ENCODE measurements around the gene SH3RF3. TPM values are rescaled to one million over a fixed set of nuclear protein-coding genes. Genes with fewer than 3 reads are reported as not detected.
A peak's percentile ranks its signal among the peaks of the same experiment; 100 is the strongest.

The SH3RF3 gene
- total RNA-seq, 6 donors from 2014 or later: 4.1 to 21.0 (median 8.0) TPM

GRCh38 chr2:109472331-109472959 is 343.4 kb downstream of the SH3RF3 start:
- WGBS, 2 donors: 67 to 77% methylated on average over 13 to 14 of the region's 14 CpGs
- peak in 1 of 2 donors; percentile 35 for DNase-seq
- H3K27me3 ChIP-seq: no peaks in the 10 kb centered on the region
- no peak for TF ChIP-seq EP300 (IDR thresholded peaks at IDR 0.05)
- TF ChIP-seq POLR2AphosphoS5 (IDR thresholded peaks at IDR 0.05): no peak
- TF ChIP-seq CTCF (IDR thresholded peaks at IDR 0.05): no peak
- TF ChIP-seq POLR2A (IDR thresholded peaks at IDR 0.05): no peak
- H3K4me3 ChIP-seq: no peak overlapping the region
- ATAC-seq (ENCODE audit: low FRiP score in 2 of 2): no peak
- no peaks in the 10 kb centered on the region for H3K9me3 ChIP-seq
- H3K4me1 ChIP-seq: peaks cover 0 to 11% (median 4%) of the 10 kb centered on the region in 4 donors
- no peak overlapping the region for H3K27ac ChIP-seq
- no peaks in the 10 kb centered on the region for H3K36me3 ChIP-seq

GRCh38 chr2:109472974-109473373 is 344.0 kb downstream of the SH3RF3 start:
- H3K4me1 ChIP-seq: peaks cover 0 to 11% (median 4%) of the 10 kb centered on the region in 4 donors
- no peak overlapping the region for H3K27ac ChIP-seq
- WGBS, 2 donors: 94 to 98% methylated on average over 9 to 10 of the region's 10 CpGs
- no peak for TF ChIP-seq EP300 (IDR thresholded peaks at IDR 0.05)
- TF ChIP-seq POLR2AphosphoS5 (IDR thresholded peaks at IDR 0.05): no peak
- TF ChIP-seq CTCF (IDR thresholded peaks at IDR 0.05): no peak
- TF ChIP-seq POLR2A (IDR thresholded peaks at IDR 0.05): no peak
- H3K36me3 ChIP-seq: no peaks in the 10 kb centered on the region
- DNase-seq: peak in 1 of 2 donors; percentile 45
- no peaks in the 10 kb centered on the region for H3K9me3 ChIP-seq
- H3K27me3 ChIP-seq: no peaks in the 10 kb centered on the region
- no peak overlapping the region for H3K4me3 ChIP-seq
- ATAC-seq (ENCODE audit: low FRiP score in 2 of 2): no peak

GRCh38 chr2:109473616-109474318 is 344.8 kb downstream of the SH3RF3 start:
- 93 to 96% methylated on average over 10 to 12 of the region's 12 CpGs for WGBS, 2 donors
- ATAC-seq (ENCODE audit: low FRiP score in 2 of 2): no peak

GRCh38 chr2:109474319-109474825 is 345.4 kb downstream of the SH3RF3 start:
- no peak for DNase-seq

More at GRCh38 chr2:109473616-109474318, 344.8 kb downstream of the SH3RF3 start:
- TF ChIP-seq CTCF (IDR thresholded peaks at IDR 0.05): no peak
- no peak for TF ChIP-seq POLR2A (IDR thresholded peaks at IDR 0.05)
- no peak for TF ChIP-seq EP300 (IDR thresholded peaks at IDR 0.05)
- no peak for TF ChIP-seq POLR2AphosphoS5 (IDR thresholded peaks at IDR 0.05)
- DNase-seq: no peak
- Histone ChIP-seq H3K4me1 (peaks cover 0 to 11% (median 4%) of the 10 kb centered on the region in 4 donors), H3K9me3 (no peaks in the 10 kb centered on the region), H3K4me3 (no peak overlapping the region), H3K27me3 (no peaks in the 10 kb centered on the region), H3K27ac (no peak overlapping the region), H3K36me3 (no peaks in the 10 kb centered on the region)

More at GRCh38 chr2:109474319-109474825, 345.4 kb downstream of the SH3RF3 start:
- no peak for ATAC-seq (ENCODE audit: low FRiP score in 2 of 2)
- no peak overlapping the region for H3K27ac ChIP-seq
- H3K27me3 ChIP-seq: no peaks in the 10 kb centered on the region
- no peaks in the 10 kb centered on the region for H3K36me3 ChIP-seq
- peaks cover 0 to 11% (median 4%) of the 10 kb centered on the region in 4 donors for H3K4me1 ChIP-seq
- WGBS, 2 donors: 85 to 88% methylated on average over 4 to 11 of the region's 11 CpGs
- H3K4me3 ChIP-seq: no peak overlapping the region
- TF ChIP-seq CTCF (IDR thresholded peaks at IDR 0.05) (no peak), POLR2A (IDR thresholded peaks at IDR 0.05) (no peak), EP300 (IDR thresholded peaks at IDR 0.05) (no peak), POLR2AphosphoS5 (IDR thresholded peaks at IDR 0.05) (no peak)
- H3K9me3 ChIP-seq: no peaks in the 10 kb centered on the region

Measured in upper lobe of left lung (tissue), 6 donors.